DND-41 (cell line): ENCODE measurements around the gene SSUH2.

Source experiments
- CTCF ChIP-seq: IDR thresholded peaks from 2 replicates; pipeline ENCODE4 v1.5.1; 2012; ENCODE audit warnings: borderline replicate concordance, low read length, moderate library complexity, mild to moderate bottlenecking; ENCODE audit not compliant: poor library complexity, severe bottlenecking; ENCODE audit errors: extremely low read depth
- EZH2 ChIP-seq: IDR thresholded peaks from 3 replicates; pipeline ENCODE4 v1.6.1; 2012; ENCODE audit warnings: borderline replicate concordance, low read depth, mild to moderate bottlenecking, moderate library complexity, low read length, inconsistent platforms; ENCODE audit not compliant: severe bottlenecking

- no peak for TF ChIP-seq CTCF
- no peak for TF ChIP-seq EZH2
Observed at GRCh38 chr3:8644748-8645390, at the start of gene SSUH2.
